GM21717 (cell line): ENCODE results near the gene TBC1D7.
A peak's percentile ranks its signal among the peaks of the same experiment; 100 is the strongest.

ENCODE experiments used
- ATAC-seq: cut with Tn5 transposase; IDR thresholded peaks from one replicate; pipeline ENCODE4 v1.9.1; 2021; ENCODE audit warnings: mild to moderate bottlenecking, moderate library complexity; ENCODE audit not compliant: unreplicated experiment

TBC1D7 gene

DNA sequence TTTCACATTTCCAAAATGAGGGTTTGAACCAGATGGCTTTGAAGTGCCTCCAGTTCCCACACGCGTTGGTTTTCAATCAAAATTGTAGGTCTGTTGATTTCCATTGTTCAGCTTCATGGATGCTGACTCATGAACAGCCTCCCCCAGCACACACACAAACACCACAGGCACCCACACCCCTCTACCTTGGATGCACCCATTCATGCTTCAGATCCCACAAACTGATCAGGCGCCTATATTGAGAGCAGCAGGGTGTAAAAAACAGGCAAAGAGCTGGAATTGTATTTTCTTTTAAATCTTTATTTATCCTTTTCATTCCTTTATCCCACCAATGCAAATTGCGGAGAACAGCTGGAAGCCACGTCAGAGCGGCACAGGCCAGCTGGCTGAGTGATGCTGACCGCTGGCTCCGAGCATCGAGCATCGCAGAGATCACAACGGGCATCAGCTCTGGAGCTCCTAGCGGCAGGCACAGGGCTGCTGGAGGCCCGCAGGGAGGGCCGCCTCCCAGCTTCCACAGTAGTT lies 29.3 kb upstream of the TBC1D7 start:
- no peak for ATAC-seq

DNA sequence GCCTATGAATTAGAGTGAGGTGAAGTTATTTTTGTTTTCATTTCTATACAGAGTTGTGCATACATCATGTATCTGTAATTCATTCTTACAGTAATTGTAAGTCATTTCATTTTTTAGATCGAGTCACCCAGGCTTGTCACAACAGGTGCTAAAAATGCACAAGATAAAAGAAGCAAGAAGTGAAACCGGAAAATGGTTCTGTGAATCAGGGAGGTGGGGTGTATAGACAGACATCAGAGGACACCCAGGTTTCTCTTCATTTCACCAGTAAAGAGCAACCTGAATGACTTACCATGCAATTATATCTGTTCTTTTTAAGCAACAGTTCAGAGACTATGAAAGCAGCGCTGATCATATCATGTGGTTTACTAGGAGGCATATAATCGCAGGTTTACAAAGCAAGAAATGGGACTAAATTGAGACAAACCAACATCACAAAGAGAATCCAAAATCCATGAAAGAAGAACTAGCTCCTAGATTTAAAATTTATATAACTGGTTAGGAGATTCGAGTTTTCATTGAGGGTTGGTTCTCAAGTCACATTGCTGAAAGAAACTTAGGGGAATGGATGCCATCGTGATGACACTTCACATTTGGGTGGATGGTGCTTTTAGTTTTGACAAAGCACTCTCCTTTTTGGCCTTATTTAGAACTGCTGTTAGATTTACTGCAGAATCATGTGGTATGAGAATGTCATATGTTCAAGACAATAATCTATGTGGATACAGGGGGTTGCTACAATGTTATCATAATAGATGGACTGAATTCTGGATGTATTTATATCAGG lies 27.9 kb upstream of the TBC1D7 start:
- peak; percentile 85 for ATAC-seq

DNA sequence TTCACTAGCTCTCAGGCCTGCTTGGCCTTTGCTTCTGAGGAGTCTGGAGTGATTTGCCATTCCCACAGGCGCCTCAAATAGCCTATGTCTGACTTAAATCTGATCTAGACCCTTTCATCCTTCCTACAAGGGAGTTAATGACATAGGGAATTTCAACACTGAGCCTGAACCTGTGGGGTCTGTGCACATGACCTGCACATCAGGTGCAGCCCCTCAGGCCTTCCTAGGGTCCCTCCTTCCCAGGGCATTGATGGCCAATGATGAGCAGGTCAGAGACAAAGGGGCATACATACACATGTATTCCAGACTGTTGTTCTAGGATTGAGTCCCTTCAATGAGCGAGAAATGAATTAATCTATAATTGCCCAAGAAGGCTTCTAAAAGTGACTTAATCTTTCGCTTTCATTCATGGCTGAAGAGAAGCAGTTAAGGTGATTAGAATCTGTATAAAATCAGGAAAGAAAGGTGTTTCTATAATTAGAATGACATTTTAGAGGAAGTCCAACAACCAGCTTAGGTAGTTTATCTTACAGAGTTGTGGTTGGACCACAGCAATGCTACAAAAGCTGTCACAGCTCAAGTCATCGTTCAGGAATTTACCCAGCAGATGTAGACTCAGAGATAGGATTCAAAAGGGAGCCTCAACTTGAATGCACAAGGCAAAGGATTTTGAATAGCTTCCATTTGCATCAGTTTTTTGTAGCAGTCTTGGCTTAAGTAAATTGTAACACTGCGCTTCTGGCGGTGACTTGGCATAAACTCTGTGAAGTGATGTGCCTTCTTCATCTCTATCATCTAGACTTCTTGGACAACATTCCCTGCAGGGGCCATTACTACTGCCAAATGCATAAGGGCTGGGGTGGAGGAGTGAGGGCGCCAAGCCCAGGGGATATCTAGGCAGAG lies 27.0 kb upstream of the TBC1D7 start:
- peak; percentile 44 for ATAC-seq

DNA sequence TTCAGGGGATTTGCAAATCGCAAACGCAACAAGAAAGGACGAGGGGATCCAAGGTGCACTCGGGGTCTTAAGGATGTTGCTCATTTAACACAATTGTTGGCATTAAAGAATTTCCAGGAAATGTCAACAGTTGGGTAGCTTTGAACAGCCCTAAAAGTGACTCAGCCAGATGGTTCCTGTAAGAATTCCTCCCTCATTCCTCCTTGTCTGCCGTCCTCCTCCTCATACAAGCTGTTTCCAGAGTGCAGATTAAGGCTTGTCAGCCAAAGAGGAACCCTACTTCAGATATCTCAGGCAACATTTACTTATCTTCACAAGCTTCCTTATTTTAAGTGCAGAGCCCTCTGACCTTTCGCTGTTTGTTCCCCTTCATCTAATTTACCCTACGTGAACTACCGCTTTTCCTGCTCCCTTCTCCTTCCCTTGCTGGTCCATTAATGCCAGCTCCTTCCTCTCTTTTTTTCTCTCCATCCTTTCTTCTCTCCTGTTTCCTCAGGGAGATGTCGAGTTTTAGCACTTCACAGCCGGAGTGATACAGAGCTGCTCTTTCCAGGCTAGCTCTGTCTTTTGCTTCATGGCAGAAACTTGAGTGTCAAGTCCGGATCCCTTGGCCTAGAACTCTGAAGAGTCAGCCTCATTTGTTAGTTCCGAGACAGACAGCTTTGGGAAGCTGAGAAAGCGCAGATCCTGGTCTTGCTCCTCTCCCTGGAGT lies 26.1 kb upstream of the TBC1D7 start:
- ATAC-seq: no peak

DNA sequence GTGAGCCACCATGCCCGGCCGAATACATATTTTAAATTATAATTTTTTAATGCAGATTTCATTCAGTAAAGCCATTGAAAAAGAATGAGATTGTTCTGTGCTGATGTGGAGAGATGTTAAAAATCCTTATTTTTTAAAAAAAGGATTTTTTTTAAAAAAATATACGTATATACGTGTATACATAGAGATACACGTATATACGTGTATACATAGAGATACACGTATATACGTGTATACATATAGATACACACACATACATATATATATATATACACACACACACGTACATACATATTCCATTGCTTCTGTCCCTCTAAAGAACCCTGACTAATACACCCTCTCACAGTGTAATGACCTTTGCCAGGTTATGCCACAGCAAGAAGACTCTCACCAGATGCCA lies 23.8 kb upstream of the TBC1D7 start:
- ATAC-seq: no peak

DNA sequence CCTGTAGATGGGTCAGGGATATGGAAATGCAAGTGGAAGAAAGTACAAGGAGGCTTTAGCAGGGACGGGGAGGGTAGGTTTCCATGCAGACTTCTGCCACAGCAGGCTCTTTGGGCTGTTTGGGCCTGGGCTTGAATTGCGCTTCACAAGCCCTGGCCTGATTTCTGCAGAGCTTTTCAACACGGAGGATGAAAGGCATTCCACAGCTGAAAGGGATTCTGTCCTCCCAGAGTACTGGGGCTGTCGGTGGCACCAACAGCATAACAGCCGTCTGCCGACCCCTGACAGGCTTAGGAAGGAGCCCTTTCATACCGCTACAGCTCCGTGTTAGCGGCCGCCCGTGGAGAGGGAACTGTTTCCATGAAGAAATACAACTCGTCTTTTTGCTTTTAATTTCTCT lies 22.9 kb upstream of the TBC1D7 start:
- no peak for ATAC-seq

DNA sequence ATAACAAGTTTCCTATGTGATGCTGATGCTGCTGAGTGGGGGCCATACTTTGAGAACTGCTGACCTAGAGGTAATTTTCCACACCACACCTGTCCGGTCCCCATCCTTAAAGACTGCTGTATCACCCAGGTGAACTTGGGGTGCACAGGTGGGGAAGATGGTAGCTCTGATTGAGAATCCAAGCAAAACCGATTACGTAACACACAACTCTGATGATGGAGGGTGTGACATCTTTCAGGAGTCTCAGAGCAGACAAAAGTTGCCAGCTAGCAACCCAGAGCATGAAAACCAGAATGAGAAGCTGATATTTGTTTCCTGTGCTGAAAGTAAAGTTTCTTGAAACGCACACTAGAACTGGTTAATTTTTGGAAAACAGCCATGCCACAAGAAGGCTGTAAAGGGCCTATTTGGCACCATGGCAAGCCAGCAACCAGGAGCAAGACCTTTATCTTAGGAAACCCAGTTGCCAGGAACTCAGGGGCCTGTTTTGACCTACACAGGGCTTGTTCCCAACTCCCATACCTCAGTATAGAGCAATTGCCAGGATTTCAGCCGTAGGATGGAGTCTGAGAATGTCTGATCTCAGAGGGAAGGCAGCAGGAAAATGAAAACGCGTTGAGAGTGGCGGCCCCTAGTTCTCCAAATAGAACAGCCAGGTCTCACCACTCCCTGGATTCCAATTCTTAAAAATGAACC lies 21.6 kb upstream of the TBC1D7 start:
- ATAC-seq: no peak

DNA sequence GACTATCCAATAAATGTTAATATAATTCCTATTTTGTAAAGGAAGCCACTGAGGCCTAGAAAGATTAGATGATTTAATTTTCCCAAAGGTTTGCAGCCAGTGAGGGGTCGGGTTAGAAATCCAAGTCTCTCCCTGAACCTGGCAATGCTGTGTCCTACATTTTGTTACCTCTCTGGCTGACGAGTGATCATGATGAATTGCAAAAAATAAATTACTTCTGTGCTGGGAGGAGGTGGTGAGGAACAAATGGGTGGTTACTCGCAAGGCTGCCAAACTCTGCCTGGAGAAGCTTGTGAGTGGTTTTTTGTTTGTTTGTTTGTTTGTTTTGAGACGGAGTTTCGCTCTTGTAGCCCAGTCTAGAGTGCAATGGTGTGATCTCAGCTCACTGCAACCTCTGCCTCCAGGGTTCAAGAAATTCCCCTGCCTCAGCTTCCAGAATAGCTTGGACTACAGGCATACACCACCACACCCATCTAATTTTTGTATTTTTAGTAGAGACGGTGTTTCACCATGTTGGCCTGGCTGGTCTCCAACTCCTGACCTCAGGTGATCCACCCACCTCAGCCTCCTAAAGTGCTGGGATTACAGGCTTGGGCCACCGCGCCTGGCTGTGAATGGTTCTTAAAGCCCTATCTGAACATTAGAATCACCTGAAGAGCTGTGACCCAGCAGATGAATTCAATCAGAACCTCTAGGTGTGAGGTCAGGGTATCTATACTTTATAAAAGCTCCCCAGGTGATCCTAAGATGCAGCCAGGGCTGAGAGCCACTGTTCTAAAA lies 20.2 kb upstream of the TBC1D7 start:
- ATAC-seq: no peak

DNA sequence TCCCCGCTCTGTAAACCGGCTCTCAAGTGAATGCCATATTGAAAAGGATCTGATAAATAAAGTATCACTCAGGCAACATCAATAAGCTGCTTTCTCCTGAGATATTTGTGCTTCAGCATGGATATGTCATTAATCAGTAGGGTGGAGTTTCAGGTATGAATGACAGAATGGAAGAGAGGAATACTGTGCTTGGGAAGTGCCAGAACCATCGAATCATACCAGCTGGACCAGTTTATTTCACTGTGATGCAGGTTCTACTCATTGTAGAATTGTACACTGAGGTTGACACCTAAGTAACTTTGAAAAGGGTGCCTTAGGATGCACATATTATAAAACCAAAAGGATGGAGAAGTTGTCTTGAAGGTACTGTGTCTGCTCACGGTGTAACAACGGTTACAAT lies 17.9 kb upstream of the TBC1D7 start:
- no peak for ATAC-seq

DNA sequence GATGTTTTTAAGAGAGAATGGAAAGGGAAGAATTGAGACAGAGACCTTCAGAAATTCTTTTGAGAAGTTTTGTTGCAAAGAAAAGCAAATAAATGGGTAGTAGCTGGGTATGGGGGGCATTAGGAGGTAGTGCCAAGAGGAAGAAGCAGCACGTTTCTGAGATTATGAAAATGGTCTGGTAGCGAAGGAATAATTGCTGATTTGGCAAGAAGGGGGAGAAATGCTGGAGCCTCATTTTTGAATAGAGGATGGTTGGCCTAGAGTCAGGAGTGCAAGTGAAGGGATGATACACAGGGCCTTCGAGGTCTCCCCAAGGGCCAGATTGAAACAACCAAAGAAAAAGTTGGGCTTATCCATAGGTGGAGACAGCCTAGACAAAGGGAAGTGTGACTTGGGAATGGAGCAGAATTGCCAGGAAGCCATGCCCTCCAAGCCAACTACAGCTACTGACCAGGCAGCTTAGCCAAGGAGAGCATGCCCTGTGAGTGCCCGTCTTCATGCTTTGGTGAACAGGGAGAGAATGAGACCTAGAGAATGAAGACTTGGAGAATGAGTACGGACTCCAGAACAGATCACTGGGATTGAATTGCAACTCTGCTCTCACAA lies 14.2 kb upstream of the TBC1D7 start:
- ATAC-seq: no peak

DNA sequence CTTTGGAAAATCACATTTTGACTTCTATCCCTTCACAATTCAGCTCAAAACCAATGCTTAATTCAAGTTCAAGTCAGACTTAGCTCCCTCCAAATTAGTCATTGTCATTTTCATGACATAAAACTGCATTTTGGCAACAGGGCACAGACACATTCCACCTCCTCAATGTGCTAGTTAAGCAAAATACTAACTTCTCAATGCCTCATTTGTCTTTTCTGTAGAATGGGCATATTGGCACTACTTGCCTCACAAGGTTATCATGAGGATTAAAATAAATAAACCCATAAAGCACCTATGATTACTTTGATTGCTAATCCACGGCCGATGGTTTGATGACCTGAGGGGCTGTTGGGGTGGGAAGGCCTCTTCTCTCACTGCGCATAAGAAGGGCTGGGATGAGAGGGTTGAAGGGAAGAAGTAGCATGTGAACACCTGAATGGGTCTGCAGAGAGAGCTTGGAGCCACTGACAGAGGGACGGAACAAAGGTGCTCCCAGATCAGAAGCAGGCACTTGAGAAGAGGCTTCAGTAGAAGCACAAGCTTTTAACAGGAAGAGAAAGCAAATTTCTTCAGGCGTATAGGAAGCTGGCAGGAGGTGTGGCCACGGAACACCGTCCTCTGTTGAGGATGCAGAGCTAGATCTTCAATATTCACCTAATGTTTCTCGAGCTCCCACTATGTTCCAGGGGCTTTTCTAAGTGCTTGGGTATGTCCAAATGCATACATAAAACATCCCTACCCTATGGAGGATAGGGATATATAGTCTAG lies 11.7 kb upstream of the TBC1D7 start:
- ATAC-seq: no peak

DNA sequence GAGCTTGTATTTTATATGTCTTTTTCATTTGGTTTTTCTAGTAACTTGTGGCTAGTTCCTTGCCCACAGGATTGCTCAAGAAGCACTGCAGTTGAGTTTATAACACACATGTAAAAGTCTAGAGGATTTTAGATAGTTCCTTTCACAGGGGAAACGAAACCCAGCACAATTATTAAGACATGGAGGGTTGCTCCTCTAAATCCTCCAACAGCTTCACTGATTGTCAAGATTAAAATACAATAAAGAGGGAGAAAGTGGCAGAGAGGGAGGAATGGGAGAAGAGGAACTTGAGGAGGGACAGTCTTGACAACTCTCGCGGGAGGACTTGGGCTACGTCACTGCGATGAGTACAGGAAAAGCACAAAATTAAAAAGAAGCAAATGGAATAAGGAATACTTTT lies 9.7 kb upstream of the TBC1D7 start:
- ATAC-seq: no peak

DNA sequence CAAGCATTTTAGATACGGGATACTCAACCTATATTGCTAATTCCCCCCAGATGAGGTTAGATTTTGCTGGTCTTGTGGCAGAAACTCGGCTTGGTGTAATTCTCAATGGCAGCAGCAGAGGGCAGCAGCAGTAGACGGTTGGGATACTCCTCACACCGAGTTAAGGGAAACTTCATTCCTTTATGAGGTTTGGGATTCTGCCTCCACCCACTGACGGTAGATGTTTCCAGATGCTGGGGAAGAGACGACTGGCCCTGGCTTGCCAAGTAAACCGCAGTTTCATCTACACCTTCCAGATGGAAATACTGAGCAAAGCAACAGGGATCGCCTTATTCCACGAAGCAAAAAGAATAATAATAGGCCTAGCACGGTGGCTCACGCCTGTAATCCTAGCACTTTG lies 8.2 kb upstream of the TBC1D7 start:
- no peak for ATAC-seq

DNA sequence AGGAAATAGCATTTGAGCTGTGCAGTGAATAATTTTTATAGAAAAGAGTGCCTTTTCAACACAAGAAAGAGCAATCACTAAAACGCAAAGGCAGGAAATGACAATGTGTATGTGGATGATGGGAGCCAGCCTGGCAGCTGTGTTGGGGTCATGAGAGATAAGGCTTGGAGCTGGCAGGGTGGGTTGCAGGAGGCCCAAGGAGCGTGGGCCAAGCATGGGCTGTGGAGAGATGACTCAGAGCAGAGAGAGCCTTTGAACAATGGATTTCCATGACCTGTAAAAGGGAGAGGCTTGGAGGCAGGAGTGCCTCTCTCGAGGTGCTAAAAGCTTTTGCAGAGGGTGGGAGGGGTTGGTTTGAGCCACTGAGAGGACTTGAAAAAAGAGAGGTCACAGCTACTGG lies 6.6 kb upstream of the TBC1D7 start:
- ATAC-seq: no peak

DNA sequence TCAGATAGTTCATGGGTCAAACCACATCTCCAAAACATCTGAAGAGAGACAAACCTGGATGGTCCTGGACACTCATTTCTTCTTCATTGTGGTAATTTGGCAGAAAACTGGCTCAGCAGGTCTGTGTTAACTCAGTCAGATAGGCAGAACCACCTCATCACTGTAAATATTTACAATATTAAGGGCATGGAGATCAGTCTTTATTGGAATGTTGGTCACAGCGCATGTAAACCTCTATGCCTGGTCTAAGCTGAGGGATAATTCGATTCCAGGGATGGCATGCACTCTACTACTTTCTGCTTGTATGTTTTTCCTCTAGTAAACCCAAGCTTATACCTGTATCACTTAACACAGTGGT lies 4.0 kb upstream of the TBC1D7 start:
- ATAC-seq: no peak

DNA sequence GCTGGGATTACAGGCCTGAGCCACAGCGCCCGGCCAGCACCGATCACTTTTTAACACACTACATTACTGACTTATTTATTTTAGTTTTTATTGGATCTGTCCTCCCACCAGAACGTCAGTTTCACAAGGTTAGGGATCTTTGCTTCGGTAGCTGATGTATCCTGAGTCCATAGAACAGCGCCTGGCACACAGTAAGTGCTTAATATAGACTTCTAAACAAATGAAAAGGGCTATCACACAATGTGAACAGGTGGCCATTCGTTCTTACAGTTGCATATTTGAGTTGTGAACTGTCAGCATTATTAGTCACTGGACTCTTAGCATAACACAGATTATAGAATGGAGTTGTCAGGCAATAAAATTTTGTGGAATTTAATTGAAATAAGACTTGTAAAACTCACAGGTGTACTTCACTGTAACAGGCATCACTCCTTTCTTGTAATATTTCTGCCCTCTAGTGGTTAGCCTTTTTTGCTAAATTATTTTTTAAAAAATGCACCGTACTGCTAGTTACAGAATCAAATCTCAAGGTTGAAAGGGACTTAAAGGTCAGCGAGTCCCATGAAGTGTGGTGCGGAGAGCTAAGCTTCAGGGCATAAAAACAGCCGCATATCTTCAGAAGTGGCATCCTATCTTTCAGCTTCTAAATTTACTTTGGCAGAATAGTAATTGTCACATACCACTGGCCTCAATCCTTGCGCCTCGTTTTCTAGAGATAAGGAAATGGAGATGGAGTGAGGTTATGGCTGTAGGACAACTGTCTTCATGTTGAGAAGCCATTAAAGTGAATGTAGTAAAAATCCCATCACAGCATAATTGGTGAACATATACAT lies 3.4 kb upstream of the TBC1D7 start:
- ATAC-seq: no peak

DNA sequence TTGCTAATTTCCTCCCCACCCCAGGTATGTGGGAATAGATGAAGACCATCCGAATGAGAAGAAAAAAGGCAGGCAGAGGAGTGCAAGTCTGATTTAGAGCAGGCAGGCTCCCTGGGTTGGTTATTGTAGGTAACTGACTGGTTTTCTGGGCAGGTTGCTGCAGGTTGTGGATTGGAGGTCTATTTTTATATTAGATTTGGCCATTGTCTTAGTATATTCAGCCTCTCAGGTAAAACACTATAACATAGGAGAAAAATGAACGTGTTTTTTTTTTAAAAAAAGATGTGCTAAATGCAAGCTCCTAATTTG lies 492 bp upstream of the TBC1D7 start:
- no peak for ATAC-seq

DNA sequence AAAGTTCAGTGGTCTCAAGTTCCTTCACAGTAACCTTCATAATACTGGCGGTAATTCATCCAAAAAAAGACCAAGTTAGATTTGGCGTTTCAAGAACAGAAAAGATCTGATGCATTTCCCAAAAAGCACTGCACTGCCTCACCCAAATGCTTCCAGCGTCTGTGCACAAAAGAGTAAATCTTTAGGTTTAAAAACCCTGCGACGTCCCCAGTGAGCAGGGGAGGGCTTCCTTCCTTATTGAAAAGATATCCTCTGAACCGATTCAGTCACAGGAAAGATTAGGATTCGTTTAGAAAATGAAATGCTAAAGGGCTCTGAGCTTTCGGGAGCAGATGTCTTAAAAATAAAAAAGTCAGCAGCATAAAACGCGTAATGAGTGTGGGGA lies 654 bp downstream of the TBC1D7 start:
- no peak for ATAC-seq
